ENCODE data around the gene PTPN18. TPM values are rescaled to one million over a fixed set of nuclear protein-coding genes. Genes with fewer than 3 reads are reported as not detected.

PTPN18 gene, protein sequence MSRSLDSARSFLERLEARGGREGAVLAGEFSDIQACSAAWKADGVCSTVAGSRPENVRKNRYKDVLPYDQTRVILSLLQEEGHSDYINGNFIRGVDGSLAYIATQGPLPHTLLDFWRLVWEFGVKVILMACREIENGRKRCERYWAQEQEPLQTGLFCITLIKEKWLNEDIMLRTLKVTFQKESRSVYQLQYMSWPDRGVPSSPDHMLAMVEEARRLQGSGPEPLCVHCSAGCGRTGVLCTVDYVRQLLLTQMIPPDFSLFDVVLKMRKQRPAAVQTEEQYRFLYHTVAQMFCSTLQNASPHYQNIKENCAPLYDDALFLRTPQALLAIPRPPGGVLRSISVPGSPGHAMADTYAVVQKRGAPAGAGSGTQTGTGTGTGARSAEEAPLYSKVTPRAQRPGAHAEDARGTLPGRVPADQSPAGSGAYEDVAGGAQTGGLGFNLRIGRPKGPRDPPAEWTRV
- 10 to 100 TPM; 27.6 to 27.8 TPM for total RNA-seq
- 73.2 TPM for polyA plus RNA-seq (2013, experiment 1 of 2)
- polyA plus RNA-seq (2013, experiment 2 of 2) = 78.4 TPM
- 11.1 to 71.2 (median 36.4) reads per million in 172 experiments for total RNA-seq

DNA sequence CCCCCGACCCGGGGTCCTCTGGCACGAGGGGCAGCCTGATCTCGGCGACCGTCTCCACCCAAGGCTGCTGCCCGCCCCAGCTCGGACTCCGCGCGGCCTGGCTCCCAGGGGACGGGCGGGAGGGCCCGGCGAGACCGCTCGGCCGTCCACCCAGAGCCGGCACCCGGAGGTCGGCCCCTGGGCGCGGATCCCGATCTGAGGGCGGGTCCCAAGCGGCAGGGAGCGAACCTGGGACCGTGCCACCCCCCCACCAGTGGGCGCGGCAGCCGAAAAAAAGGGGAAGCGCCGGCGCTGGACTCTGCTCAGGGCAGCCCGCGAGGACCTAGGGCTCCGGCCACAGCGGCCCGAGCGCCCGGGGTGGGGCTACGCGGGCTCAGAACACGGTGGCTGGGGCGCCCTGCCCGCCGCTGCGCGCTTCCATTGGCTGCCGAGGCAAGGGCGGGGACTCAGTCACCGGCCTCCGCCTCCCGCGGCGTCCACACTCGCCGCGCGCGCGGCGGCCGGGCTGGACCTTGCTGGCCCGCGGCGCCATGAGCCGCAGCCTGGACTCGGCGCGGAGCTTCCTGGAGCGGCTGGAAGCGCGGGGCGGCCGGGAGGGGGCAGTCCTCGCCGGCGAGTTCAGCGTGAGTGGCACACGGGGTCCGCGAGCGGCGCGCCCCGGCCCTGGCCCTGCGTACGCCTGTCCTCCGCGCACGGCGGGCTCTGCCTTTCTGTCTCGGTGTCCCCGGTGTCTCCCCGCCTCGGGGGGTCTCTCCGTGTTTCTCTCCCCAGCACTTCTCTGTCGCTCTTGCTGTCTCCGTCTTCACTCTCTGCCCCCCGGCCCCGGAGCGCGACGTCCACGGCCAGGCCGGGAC, at the start of gene PTPN18:
PTPN18 (plus strand) TSS at position 479 of the 854 bp plus-strand sequence; CDS start at position 531, 52 bp downstream.
- peak in 12 of 14 experiments; percentile 23 to 80 (median 48) for DNase-seq

DNA sequence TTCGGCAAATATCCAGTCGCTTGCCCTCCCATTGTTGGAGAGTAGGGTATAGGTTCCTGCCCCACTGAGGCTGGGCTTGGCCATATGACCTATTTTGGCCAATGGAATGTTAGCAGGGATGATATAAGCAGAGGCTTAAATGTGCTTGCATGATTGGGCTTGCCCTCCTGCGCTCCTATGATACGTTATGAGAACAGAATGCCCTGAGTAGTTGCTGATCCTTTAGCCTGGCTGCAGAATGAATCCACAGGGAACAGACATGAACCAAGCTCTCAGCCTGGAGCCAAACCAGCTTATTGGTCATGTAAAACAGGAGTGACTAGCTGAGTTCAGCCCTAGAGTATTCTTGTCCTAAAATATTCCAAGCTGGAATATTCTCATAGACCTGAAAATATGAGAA, 48.0 kb upstream of the PTPN18 start:
- ChIA-PET POLR2A (no interaction called here), CTCF (interaction anchor here (0.7 kb wide), 1 partner anchor 372 kb away, joined by 3 read pairs; no protein-coding TSS in a partner anchor)
- no peaks in the 10 kb centered on the region for H3K4me1 Mint-ChIP-seq (ENCODE audit: low read depth)
- no peak for DNase-seq
- no peaks in the 10 kb centered on the region for H3K9me3 ChIP-seq (ENCODE audit: control insufficient read depth in 1 of 2, insufficient read depth in 1 of 2, low read length in 2 of 2)
- no peaks in the 10 kb centered on the region for H3K36me3 ChIP-seq (ENCODE audit: insufficient read depth, low read length)
- H3K4me3 Mint-ChIP-seq = no peak overlapping the region
- intact Hi-C loops (cut with DNase I, micrococcal nuclease) = no loop called here
- H3K27ac ChIP-seq (ENCODE audit: low read depth in 1 of 2, low read length in 2 of 2) = no peak overlapping the region
- no peaks in the 10 kb centered on the region for H3K9me3 Mint-ChIP-seq
- H3K4me1 ChIP-seq (ENCODE audit: insufficient read depth, low read length) = no peaks in the 10 kb centered on the region
- no peaks in the 10 kb centered on the region for H3K36me3 Mint-ChIP-seq (ENCODE audit: low read depth)
- peaks cover 0 to 2% of the 10 kb centered on the region in 2 experiments for H3K27me3 ChIP-seq (ENCODE audit: control insufficient read depth in 1 of 2, insufficient read depth in 2 of 2, low read length in 2 of 2)
- TF ChIP-seq, protein P1, sequence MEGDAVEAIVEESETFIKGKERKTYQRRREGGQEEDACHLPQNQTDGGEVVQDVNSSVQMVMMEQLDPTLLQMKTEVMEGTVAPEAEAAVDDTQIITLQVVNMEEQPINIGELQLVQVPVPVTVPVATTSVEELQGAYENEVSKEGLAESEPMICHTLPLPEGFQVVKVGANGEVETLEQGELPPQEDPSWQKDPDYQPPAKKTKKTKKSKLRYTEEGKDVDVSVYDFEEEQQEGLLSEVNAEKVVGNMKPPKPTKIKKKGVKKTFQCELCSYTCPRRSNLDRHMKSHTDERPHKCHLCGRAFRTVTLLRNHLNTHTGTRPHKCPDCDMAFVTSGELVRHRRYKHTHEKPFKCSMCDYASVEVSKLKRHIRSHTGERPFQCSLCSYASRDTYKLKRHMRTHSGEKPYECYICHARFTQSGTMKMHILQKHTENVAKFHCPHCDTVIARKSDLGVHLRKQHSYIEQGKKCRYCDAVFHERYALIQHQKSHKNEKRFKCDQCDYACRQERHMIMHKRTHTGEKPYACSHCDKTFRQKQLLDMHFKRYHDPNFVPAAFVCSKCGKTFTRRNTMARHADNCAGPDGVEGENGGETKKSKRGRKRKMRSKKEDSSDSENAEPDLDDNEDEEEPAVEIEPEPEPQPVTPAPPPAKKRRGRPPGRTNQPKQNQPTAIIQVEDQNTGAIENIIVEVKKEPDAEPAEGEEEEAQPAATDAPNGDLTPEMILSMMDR (IDR thresholded peaks at IDR 0.05) = no peak
- H3K27me3 Mint-ChIP-seq = peaks cover 10% of the 10 kb centered on the region
- no peak overlapping the region for H3K4me3 ChIP-seq (ENCODE audit: low read length)
- no peak for ATAC-seq (ENCODE audit: poor library complexity)
- no peak overlapping the region for H3K27ac Mint-ChIP-seq

More for the DNA sequence above, at the start of gene PTPN18:
- H3K4me3 ChIP-seq (ENCODE audit: low read length) = peak within 1 kb of the TSS; percentile 60
- Mint-ChIP-seq H3K9me3 (no peaks in the 10 kb centered on the region), H3K4me1 (ENCODE audit: low read depth) (peaks cover 17% of the 10 kb centered on the region), H3K36me3 (ENCODE audit: low read depth) (no peaks in the 10 kb centered on the region), H3K27me3 (no peaks in the 10 kb centered on the region), H3K27ac (no peak within 1 kb of the TSS), H3K4me3 (peak within 1 kb of the TSS; percentile 89)
- ChIA-PET POLR2A (interaction anchor here (1.0 to 6.7 kb wide), 3 partner anchors 13 to 749 kb away, joined by 3 to 75 read pairs (median 5); partner anchors contain the start of genes IMP4 and PLEKHB2), CTCF (interaction anchor here (0.6 to 1.1 kb wide), 4 partner anchors 11 to 177 kb away, joined by 3 to 6 read pairs (median 4); partner anchors contain the start of gene IMP4)
- H3K4me1 ChIP-seq (ENCODE audit: insufficient read depth, low read length) = peaks cover 16% of the 10 kb centered on the region
- TF ChIP-seq, protein P1 (IDR thresholded peaks at IDR 0.05) = peak; percentile 42
- H3K27me3 ChIP-seq (ENCODE audit: control insufficient read depth in 1 of 2, insufficient read depth in 2 of 2, low read length in 2 of 2) = no peaks in the 10 kb centered on the region
- no peak within 1 kb of the TSS for H3K27ac ChIP-seq (ENCODE audit: low read depth in 1 of 2, low read length in 2 of 2)
- intact Hi-C loops (cut with DNase I, micrococcal nuclease) = loop anchor here in 1 of 2 experiments (2.0 to 10.0 kb wide), 2 partner anchors 15 to 519 kb away; no protein-coding TSS in a partner anchor
- H3K36me3 ChIP-seq (ENCODE audit: insufficient read depth, low read length) = no peaks in the 10 kb centered on the region
- no peaks in the 10 kb centered on the region for H3K9me3 ChIP-seq (ENCODE audit: control insufficient read depth in 1 of 2, insufficient read depth in 1 of 2, low read length in 2 of 2)
- peak; percentile 84 for ATAC-seq (ENCODE audit: poor library complexity)

DNA sequence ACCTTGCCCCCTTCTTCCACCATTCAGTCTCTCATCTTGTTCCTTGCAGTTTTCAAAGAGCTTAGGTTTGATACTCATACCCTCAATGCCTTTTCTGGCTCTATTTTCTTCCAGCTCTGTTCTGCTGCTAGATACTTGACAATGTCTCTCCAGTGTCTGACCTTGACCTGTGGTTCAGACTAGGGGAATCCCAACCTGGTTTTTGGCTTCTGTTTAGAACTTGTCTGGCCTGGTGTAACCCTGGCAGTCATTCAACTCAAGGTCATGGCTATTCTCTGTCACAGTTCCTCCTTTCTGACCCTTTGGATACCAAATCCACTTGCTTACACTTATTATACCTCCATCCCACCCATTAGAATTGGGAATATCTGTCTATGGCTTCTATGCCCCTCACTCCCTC, 45.0 kb upstream of the PTPN18 start:
- no peaks in the 10 kb centered on the region for H3K36me3 ChIP-seq (ENCODE audit: insufficient read depth, low read length)
- no peak overlapping the region for H3K27ac Mint-ChIP-seq
- H3K36me3 Mint-ChIP-seq (ENCODE audit: low read depth) = no peaks in the 10 kb centered on the region
- H3K4me3 Mint-ChIP-seq = no peak overlapping the region
- H3K27ac ChIP-seq (ENCODE audit: low read depth in 1 of 2, low read length in 2 of 2) = no peak overlapping the region
- H3K27me3 ChIP-seq (ENCODE audit: control insufficient read depth in 1 of 2, insufficient read depth in 2 of 2, low read length in 2 of 2) = peaks cover 0 to 2% of the 10 kb centered on the region in 2 experiments
- no peaks in the 10 kb centered on the region for H3K9me3 Mint-ChIP-seq
- ATAC-seq (ENCODE audit: poor library complexity) (no peak), DNase-seq (no peak)
- H3K4me1 ChIP-seq (ENCODE audit: insufficient read depth, low read length) = no peaks in the 10 kb centered on the region
- CTCF ChIA-PET = interaction anchor here (0.7 kb wide), 1 partner anchor 27 kb away, joined by 4 read pairs; no protein-coding TSS in a partner anchor
- no peaks in the 10 kb centered on the region for H3K4me1 Mint-ChIP-seq (ENCODE audit: low read depth)
- POLR2A ChIA-PET = no interaction called here
- no peaks in the 10 kb centered on the region for H3K9me3 ChIP-seq (ENCODE audit: control insufficient read depth in 1 of 2, insufficient read depth in 1 of 2, low read length in 2 of 2)
- H3K27me3 Mint-ChIP-seq = peaks cover 4% of the 10 kb centered on the region
- intact Hi-C loops (cut with DNase I, micrococcal nuclease) = no loop called here
- TF ChIP-seq, protein P1 (IDR thresholded peaks at IDR 0.05) = no peak
- H3K4me3 ChIP-seq (ENCODE audit: low read length) = no peak overlapping the region
